ENCODE measurements around the gene SLIT1.

Gene SLIT1

GRCh38 chr10:96986200-96986856, 199.4 kb downstream of the SLIT1 start:
- no peaks in the 10 kb centered on the region for H3K9me3 ChIP-seq (ENCODE audit: control insufficient read depth, low read length)
- H3K27me3 ChIP-seq (ENCODE audit: control insufficient read depth, insufficient read depth, low read length), result no peaks in the 10 kb centered on the region
- no peak overlapping the region for H3K4me3 ChIP-seq (ENCODE audit: low read length)
- H3K9ac ChIP-seq (ENCODE audit: low read length), result no peak overlapping the region
- H3K4me1 ChIP-seq (ENCODE audit: control insufficient read depth, insufficient read depth, low read length), result no peaks in the 10 kb centered on the region
- no peaks in the 10 kb centered on the region for H3K36me3 ChIP-seq (ENCODE audit: control insufficient read depth, insufficient read depth, low read length)

DNA sequence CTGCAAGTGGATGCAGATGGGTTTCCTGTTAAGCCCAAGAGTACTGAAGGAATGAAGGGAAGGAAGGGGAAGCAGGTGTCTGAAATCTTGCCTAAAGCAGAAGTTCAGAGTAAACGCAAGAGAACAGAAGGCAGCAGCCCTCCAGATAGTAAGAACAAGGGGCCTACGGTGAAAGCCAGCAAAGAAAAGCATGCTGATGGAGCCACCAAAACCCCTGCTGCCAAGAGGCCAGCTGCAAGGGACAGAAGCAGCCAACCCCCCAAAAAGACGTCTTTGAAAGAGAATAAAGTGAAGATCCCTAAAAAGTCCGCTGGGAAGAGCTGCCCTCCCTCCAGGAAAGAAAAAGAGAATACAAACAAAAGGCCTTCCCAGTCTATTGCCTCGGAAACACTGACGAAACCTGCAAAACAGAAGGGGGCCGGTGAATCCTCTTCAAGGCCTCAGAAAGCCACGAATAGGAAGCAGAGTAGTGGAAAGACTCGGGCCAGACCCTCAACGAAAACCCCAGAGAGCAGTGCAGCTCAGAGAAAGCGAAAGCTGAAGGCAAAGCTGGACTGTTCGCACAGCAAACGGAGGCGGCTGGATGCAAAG, 201.1 kb downstream of the SLIT1 start:
- no peaks in the 10 kb centered on the region for H3K36me3 ChIP-seq (ENCODE audit: control insufficient read depth, insufficient read depth, low read length)
- H3K4me3 ChIP-seq (ENCODE audit: low read length), result no peak overlapping the region
- H3K4me1 ChIP-seq (ENCODE audit: control insufficient read depth, insufficient read depth, low read length), result no peaks in the 10 kb centered on the region
- H3K9me3 ChIP-seq (ENCODE audit: control insufficient read depth, low read length), result no peaks in the 10 kb centered on the region
- no peak overlapping the region for H3K9ac ChIP-seq (ENCODE audit: low read length)
- no peaks in the 10 kb centered on the region for H3K27me3 ChIP-seq (ENCODE audit: control insufficient read depth, insufficient read depth, low read length)

GRCh38 chr10:96982149-96982930, 203.4 kb downstream of the SLIT1 start:
- H3K4me3 ChIP-seq (ENCODE audit: low read length), result no peak overlapping the region
- no peaks in the 10 kb centered on the region for H3K36me3 ChIP-seq (ENCODE audit: control insufficient read depth, insufficient read depth, low read length)
- H3K27me3 ChIP-seq (ENCODE audit: control insufficient read depth, insufficient read depth, low read length), result no peaks in the 10 kb centered on the region
- no peaks in the 10 kb centered on the region for H3K4me1 ChIP-seq (ENCODE audit: control insufficient read depth, insufficient read depth, low read length)
- no peak overlapping the region for H3K9ac ChIP-seq (ENCODE audit: low read length)
- H3K9me3 ChIP-seq (ENCODE audit: control insufficient read depth, low read length), result no peaks in the 10 kb centered on the region

DNA sequence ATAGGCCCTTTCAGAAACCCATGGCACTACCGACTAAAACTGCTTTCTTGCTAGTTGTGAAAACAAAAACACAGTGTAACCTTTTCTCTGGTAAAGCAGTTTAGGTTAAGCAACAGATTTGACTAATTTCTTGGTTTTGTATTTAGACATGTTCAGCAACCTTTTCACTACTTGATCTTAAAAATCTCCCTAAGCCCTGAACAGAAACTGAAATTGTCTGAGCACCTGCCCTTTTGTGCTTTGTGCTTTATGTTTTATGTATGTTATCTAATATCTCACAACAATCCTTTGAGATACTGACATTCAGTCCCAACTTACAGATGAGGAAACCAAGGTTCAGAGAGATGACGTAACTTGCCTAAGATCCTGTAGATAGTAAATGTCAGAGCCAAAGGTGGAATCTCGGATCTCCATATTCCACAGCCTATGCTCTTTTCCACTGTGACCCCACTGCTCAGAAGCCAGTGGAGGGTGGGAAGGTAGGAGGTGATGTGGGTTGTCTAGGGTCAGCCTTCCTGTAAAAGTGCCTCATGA, 207.1 kb downstream of the SLIT1 start:
- no peak overlapping the region for H3K9ac ChIP-seq (ENCODE audit: low read length)
- H3K9me3 ChIP-seq (ENCODE audit: control insufficient read depth, low read length), result no peaks in the 10 kb centered on the region
- no peaks in the 10 kb centered on the region for H3K27me3 ChIP-seq (ENCODE audit: control insufficient read depth, insufficient read depth, low read length)
- no peak overlapping the region for H3K4me3 ChIP-seq (ENCODE audit: low read length)
- no peaks in the 10 kb centered on the region for H3K4me1 ChIP-seq (ENCODE audit: control insufficient read depth, insufficient read depth, low read length)
- no peaks in the 10 kb centered on the region for H3K36me3 ChIP-seq (ENCODE audit: control insufficient read depth, insufficient read depth, low read length)

DNA sequence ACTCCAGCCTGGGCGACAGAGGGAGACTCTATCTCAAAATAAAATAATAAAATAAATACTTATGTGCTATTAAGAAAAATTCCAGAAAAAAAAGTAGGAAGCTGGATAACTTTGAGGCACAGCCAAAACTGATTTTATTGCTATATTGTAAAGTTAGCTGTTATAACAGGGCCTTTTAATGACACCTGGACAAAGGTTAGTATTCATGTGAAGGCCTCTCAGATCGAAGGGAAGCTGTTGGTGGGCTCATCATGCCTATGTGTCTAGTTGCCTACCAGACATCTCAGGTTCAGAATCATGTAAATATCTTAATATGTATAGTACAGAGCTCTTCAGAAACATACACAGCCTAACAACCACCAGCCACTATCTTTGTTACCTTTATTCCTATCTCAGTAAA, 210.6 kb downstream of the SLIT1 start:
- Histone ChIP-seq H3K27me3 (ENCODE audit: control insufficient read depth, insufficient read depth, low read length) (no peaks in the 10 kb centered on the region), H3K36me3 (ENCODE audit: control insufficient read depth, insufficient read depth, low read length) (no peaks in the 10 kb centered on the region), H3K4me1 (ENCODE audit: control insufficient read depth, insufficient read depth, low read length) (no peaks in the 10 kb centered on the region), H3K9me3 (ENCODE audit: control insufficient read depth, low read length) (no peaks in the 10 kb centered on the region), H3K4me3 (ENCODE audit: low read length) (no peak overlapping the region), H3K9ac (ENCODE audit: low read length) (no peak overlapping the region)

DNA sequence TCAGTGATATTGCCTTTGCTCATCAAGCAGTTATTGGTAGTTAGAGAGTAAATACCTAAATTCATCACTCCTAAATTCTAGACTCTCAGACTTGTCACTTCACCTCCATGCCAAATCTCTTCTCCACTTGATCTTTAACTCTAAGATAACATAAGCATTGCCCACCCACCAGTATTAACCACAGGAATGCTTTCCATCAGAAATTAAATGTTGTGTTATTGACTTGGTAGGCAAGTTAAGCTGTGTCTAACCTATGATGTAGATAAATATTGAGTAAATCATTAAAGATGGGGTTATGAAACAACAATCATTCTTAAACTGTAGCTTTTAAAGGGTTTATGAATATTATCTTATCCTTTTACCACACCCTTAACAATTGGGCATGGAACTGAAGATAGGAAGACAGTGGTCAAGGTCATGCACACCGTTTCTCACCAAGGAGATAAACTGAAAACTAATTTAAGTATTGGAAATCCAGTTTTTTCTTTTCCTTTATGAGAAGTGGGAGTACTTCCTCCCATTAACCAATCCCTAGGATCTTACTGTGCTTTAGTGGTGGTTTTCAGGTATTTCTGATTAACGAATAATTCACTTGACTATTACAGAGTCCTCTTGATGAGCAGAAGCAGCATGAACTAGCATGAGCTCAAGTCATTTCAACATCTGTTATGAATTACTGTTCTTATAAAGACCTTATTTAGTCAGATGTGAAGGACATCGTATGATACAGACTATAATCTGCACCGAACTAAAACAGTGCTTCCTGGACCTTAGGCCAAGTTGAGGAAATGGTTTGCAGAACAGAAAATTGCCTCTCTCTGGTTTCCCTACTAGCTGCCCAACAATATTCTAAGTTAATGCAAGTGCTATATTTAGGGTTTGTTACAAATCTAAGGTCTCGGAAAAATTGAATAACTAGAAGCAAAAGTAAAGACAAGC, 211.7 kb downstream of the SLIT1 start:
- H3K27me3 ChIP-seq (ENCODE audit: control insufficient read depth, insufficient read depth, low read length), result no peaks in the 10 kb centered on the region
- H3K4me1 ChIP-seq (ENCODE audit: control insufficient read depth, insufficient read depth, low read length), result no peaks in the 10 kb centered on the region
- H3K9me3 ChIP-seq (ENCODE audit: control insufficient read depth, low read length), result no peaks in the 10 kb centered on the region
- H3K36me3 ChIP-seq (ENCODE audit: control insufficient read depth, insufficient read depth, low read length), result no peaks in the 10 kb centered on the region
- no peak overlapping the region for H3K9ac ChIP-seq (ENCODE audit: low read length)
- no peak overlapping the region for H3K4me3 ChIP-seq (ENCODE audit: low read length)

DNA sequence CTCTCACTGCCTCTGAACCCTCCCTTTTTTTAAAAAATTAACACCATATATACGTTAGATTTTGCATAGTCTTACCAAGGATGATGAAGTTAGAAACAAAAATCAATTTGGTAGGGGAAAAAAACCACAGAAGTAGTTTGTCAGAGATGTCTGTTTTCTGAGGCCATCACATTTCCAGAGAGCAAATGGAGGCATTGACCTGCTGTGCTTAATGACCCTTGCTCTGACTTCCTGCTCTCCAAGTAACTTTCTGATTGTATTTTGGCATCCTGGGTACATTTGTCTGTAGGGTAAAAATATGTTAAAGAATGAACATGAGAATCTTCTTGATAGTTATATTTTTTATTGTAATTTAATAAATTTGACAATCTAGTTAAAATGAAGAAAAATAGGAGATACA, 213.5 kb downstream of the SLIT1 start:
- Histone ChIP-seq H3K36me3 (ENCODE audit: control insufficient read depth, insufficient read depth, low read length) (no peaks in the 10 kb centered on the region), H3K4me1 (ENCODE audit: control insufficient read depth, insufficient read depth, low read length) (no peaks in the 10 kb centered on the region), H3K9ac (ENCODE audit: low read length) (no peak overlapping the region), H3K27me3 (ENCODE audit: control insufficient read depth, insufficient read depth, low read length) (no peaks in the 10 kb centered on the region), H3K9me3 (ENCODE audit: control insufficient read depth, low read length) (no peaks in the 10 kb centered on the region), H3K4me3 (ENCODE audit: low read length) (no peak overlapping the region)

DNA sequence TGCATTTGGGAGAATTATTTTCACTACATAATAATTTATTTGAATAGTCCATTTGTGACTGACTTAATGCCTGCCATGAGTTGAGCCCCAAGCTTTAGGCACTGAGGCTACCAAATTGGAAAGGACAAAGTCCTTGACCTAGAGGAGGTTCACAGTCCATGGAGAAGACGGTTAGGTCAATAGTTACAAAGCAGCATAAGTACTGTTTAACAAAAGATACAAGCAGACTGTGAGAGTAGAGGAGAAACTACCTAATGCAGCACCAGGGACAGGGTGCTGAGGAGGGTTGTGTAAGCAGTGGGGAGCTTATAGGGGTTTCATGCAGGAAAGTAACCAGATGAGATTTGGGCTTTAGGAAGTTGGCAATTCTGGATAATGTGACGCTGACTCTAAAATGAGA, 214.4 kb downstream of the SLIT1 start:
- Histone ChIP-seq H3K4me1 (ENCODE audit: control insufficient read depth, insufficient read depth, low read length) (no peaks in the 10 kb centered on the region), H3K36me3 (ENCODE audit: control insufficient read depth, insufficient read depth, low read length) (no peaks in the 10 kb centered on the region), H3K27me3 (ENCODE audit: control insufficient read depth, insufficient read depth, low read length) (no peaks in the 10 kb centered on the region), H3K9ac (ENCODE audit: low read length) (no peak overlapping the region), H3K4me3 (ENCODE audit: low read length) (no peak overlapping the region), H3K9me3 (ENCODE audit: control insufficient read depth, low read length) (no peaks in the 10 kb centered on the region)

DNA sequence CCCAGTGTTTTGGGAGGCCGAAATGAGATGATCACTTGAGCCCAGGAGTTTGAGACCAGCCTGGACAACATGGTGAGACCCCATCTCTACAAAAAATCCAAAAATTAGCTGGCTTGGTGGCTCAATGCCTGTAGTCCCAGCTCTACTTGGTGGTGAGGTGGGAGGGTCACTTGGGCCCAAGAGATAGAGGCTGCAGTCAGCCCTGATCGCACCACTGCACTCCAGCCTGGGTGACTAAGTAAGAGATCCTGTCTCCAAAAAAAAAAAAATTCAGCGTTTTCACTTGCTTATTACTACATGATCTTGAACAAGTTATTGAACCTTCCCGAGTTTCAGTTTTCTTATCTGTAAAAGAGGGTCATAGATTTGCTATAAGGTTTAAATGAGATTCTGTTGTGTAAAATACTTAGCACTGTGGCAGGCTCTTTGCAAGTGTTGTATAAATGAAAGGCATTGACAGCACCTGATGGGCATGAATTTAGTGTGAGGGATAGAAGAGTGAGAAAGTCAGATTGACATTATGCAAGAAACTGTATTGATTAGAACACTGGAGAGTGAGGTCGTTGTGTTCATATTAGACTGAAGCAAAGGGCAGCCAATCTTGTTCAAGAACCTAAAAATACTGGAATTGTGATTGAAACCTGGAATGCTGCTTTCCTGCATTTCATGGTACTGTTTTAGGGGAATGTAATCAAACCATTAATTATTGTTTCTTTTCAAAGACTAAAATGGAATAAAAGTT, 216.9 kb downstream of the SLIT1 start:
- Histone ChIP-seq H3K4me3 (ENCODE audit: low read length) (no peak overlapping the region), H3K36me3 (ENCODE audit: control insufficient read depth, insufficient read depth, low read length) (no peaks in the 10 kb centered on the region), H3K4me1 (ENCODE audit: control insufficient read depth, insufficient read depth, low read length) (no peaks in the 10 kb centered on the region), H3K9me3 (ENCODE audit: control insufficient read depth, low read length) (no peaks in the 10 kb centered on the region), H3K27me3 (ENCODE audit: control insufficient read depth, insufficient read depth, low read length) (no peaks in the 10 kb centered on the region), H3K9ac (ENCODE audit: low read length) (no peak overlapping the region)

- Histone ChIP-seq H3K27me3 (ENCODE audit: control insufficient read depth, insufficient read depth, low read length) (no peaks in the 10 kb centered on the region), H3K4me3 (ENCODE audit: low read length) (no peak overlapping the region), H3K9me3 (ENCODE audit: control insufficient read depth, low read length) (no peaks in the 10 kb centered on the region), H3K36me3 (ENCODE audit: control insufficient read depth, insufficient read depth, low read length) (no peaks in the 10 kb centered on the region), H3K9ac (ENCODE audit: low read length) (no peak overlapping the region), H3K4me1 (ENCODE audit: control insufficient read depth, insufficient read depth, low read length) (no peaks in the 10 kb centered on the region)
Observed at GRCh38 chr10:96967847-96968246, 217.9 kb downstream of the SLIT1 start.

GRCh38 chr10:96964131-96964530, 221.6 kb downstream of the SLIT1 start:
- Histone ChIP-seq H3K4me3 (ENCODE audit: low read length) (no peak overlapping the region), H3K4me1 (ENCODE audit: control insufficient read depth, insufficient read depth, low read length) (no peaks in the 10 kb centered on the region), H3K9me3 (ENCODE audit: control insufficient read depth, low read length) (no peaks in the 10 kb centered on the region), H3K27me3 (ENCODE audit: control insufficient read depth, insufficient read depth, low read length) (no peaks in the 10 kb centered on the region), H3K9ac (ENCODE audit: low read length) (no peak overlapping the region), H3K36me3 (ENCODE audit: control insufficient read depth, insufficient read depth, low read length) (no peaks in the 10 kb centered on the region)
